Stimulated activated CD4-positive, alpha-beta T cell treated with anti-CD3 and anti-CD28 coated beads, Interleukin-12 subunit alpha, Interleukin-12 subunit beta, amount 100 ng/mL, for 24 hours (primary cell): ENCODE measurements around the gene PCGF6.

ENCODE experiments used
- DNase-seq, 2 experiments: peaks; one replicate each; pipeline ENCODE4 v3.0.0-alpha.2; 2020; ENCODE audit warnings: low read depth in 2 of 2

The PCGF6 gene

GRCh38 chr10:103256613-103257012 lies 94.3 kb downstream of the PCGF6 start:
- DNase-seq = no peak

GRCh38 chr10:103254538-103255325 lies 96.2 kb downstream of the PCGF6 start:
- no peak for DNase-seq

- no peak for DNase-seq
Measured at GRCh38 chr10:103254113-103254512, 96.8 kb downstream of the PCGF6 start.
